Immature natural killer cell (primary cell): Measurements from ENCODE around the gene PLXDC2. TPM values are rescaled to one million over a fixed set of nuclear protein-coding genes. Genes with fewer than 3 reads are reported as not detected.

Source experiments
- DNase-seq, 3 donors: peaks; one replicate each; pipeline ENCODE4 v3.0.0; 2022; ENCODE audit warnings: mixed read lengths in 1 of 3
- H3K27ac Mint-ChIP-seq, 6 donors: one replicate each; pipeline ENCODE4 v1.8.0; 2020; ENCODE audit warnings: mixed read lengths in 6 of 6, mild to moderate bottlenecking in 5 of 6, inconsistent platforms in 4 of 6, moderate library complexity in 3 of 6
- H3K27me3 Mint-ChIP-seq, 3 donors: one replicate each; pipeline ENCODE4 v1.8.0; 2020 to 2021; ENCODE audit warnings: low read depth in 3 of 3, mild to moderate bottlenecking in 3 of 3, mixed read lengths in 3 of 3, moderate library complexity in 3 of 3, inconsistent platforms in 1 of 3
- H3K36me3 Mint-ChIP-seq, 3 donors: one replicate each; pipeline ENCODE4 v1.8.0; 2020; ENCODE audit warnings: mixed read lengths in 3 of 3, inconsistent platforms in 2 of 3, mild to moderate bottlenecking in 2 of 3
- H3K4me1 Mint-ChIP-seq, 2 donors: one replicate each; pipeline ENCODE4 v1.8.0; 2020; ENCODE audit warnings: inconsistent platforms in 2 of 2, mild to moderate bottlenecking in 2 of 2, mixed read lengths in 2 of 2, moderate library complexity in 1 of 2
- H3K4me3 Mint-ChIP-seq, 5 donors: one replicate each; pipeline ENCODE4 v1.8.0; 2020; ENCODE audit warnings: mild to moderate bottlenecking in 5 of 5, mixed read lengths in 5 of 5, inconsistent platforms in 3 of 5, moderate library complexity in 3 of 5
- H3K9me3 Mint-ChIP-seq, 6 donors: one replicate each; pipeline ENCODE4 v1.8.0; 2020; ENCODE audit warnings: mild to moderate bottlenecking in 6 of 6, mixed read lengths in 6 of 6, inconsistent platforms in 4 of 6, moderate library complexity in 3 of 6
- polyA plus RNA-seq, 3 donors: library from polyadenylated mRNA; unstranded; fragments of 300-500 nt; fragmentation: Illumina TruSeq; gene quantifications; one replicate each; pipeline ENCODE4 v1.2.3, GENCODE V29; 2021

PLXDC2 gene
- polyA plus RNA-seq, 3 donors from 2014 or later: 5.1 to 9.6 (median 9.2) TPM

DNA sequence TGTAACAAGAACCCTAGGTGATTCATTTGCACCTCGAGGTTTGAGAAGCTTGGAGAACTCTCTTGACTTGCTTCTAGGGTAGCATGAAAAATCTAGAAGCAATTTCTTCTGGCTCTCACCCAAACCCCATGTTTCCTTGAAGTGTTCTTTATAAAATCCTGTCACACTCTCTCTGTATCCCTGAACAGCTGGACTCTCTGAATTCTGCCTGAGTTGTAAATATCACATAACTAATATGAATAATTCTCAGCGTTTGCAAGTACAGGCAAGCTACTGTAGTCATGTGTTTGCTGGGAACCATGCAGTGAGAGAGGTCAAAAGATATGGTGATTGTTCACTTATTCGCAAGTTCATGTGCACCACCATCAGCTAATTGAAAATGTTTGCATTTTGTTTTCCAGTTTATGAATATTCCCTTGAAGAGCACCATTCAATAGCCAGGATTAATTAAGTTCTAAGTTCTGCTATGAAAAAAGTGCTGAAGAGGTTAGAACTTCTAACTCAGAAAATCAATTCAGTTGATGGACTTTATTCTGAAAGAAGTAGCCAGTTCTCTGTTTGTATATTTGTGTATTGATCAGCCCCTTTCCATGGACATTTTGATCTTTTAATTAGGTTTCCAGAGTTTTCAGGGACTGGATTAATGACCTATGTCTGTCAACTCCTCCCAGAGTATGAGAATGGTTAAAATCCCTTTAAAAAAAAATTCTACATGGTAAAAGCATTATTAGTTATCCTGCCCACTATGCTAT lies 243.0 kb downstream of the PLXDC2 start:
- peaks cover 0 to 2% (median 0%) of the 10 kb centered on the region in 6 donors for H3K9me3 Mint-ChIP-seq
- H3K36me3 Mint-ChIP-seq: peaks cover 0 to 7% (median 0%) of the 10 kb centered on the region in 3 donors
- H3K27me3 Mint-ChIP-seq: peaks cover 0 to 2% (median 0%) of the 10 kb centered on the region in 3 donors
- peaks cover 0 to 1% of the 10 kb centered on the region in 2 donors for H3K4me1 Mint-ChIP-seq
- H3K27ac Mint-ChIP-seq: no peak overlapping the region
- H3K4me3 Mint-ChIP-seq: no peak overlapping the region
- no peak for DNase-seq

DNA sequence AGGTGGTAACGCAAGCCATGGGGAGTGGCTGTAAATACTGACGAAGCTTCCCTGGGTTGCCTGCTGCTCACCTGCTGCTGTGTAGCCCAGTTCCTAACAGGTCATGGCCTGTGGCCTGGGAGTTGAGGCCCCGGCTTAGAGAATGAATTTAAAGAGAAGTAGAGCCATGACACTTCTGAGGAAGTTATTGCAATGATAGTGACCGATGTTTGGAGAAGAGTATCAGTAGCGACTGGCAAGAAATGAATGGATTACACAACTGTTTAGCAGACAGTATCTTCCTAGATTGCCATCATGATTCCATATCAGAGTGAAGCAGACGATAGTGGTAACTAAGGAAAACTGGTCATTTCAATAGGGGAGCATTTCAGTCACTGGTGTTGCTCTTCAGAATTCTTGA lies 249.6 kb downstream of the PLXDC2 start:
- DNase-seq: no peak
- peaks cover 0 to 2% (median 0%) of the 10 kb centered on the region in 3 donors for H3K27me3 Mint-ChIP-seq
- no peak overlapping the region for H3K4me3 Mint-ChIP-seq
- peaks cover 0 to 1% of the 10 kb centered on the region in 2 donors for H3K4me1 Mint-ChIP-seq
- no peak overlapping the region for H3K27ac Mint-ChIP-seq
- H3K36me3 Mint-ChIP-seq: peaks cover 0 to 22% (median 11%) of the 10 kb centered on the region in 3 donors
- H3K9me3 Mint-ChIP-seq: peaks cover 0 to 4% (median under 1%) of the 10 kb centered on the region in 6 donors

- Mint-ChIP-seq H3K9me3 (peaks cover 0 to 10% (median 2%) of the 10 kb centered on the region in 6 donors), H3K36me3 (peaks cover 5 to 38% (median 19%) of the 10 kb centered on the region in 3 donors), H3K27me3 (peaks cover 0 to 8% (median 0%) of the 10 kb centered on the region in 3 donors), H3K4me3 (no peak overlapping the region), H3K4me1 (no peaks in the 10 kb centered on the region), H3K27ac (no peak overlapping the region)
- DNase-seq: no peak
Measured at GRCh38 chr10:20073167-20073566, 256.9 kb downstream of the PLXDC2 start.

GRCh38 chr10:20075713-20076112 lies 259.5 kb downstream of the PLXDC2 start:
- H3K27me3 Mint-ChIP-seq: peaks cover 0 to 8% (median 0%) of the 10 kb centered on the region in 3 donors
- DNase-seq: no peak
- peak overlapping the region in 1 of 6 donors; percentile 13 for H3K27ac Mint-ChIP-seq
- no peaks in the 10 kb centered on the region for H3K4me1 Mint-ChIP-seq
- no peak overlapping the region for H3K4me3 Mint-ChIP-seq
- peaks cover 0 to 18% (median under 1%) of the 10 kb centered on the region in 6 donors for H3K9me3 Mint-ChIP-seq
- H3K36me3 Mint-ChIP-seq: peaks cover 9 to 27% (median 10%) of the 10 kb centered on the region in 3 donors

DNA sequence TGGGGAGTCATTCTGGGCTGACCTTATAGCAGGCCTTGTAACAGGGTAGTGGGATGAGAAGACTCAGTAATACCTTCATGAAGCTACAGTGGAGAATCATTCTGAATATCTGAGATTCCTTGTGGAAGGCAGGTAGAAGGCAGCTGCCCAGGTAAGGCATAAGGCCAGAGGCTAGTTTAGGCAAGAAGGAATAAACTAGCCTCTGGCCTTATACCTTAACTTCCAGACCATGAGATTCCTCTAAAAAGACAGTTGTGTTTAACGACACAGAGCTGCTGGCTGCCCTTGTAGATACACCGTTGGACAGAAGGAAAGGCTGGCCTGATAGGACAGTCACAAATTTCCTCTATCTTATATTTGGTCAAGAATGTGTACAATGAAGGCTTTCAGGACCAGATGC lies 268.2 kb downstream of the PLXDC2 start:
- Mint-ChIP-seq H3K27me3 (no peaks in the 10 kb centered on the region), H3K4me3 (no peak overlapping the region), H3K36me3 (no peaks in the 10 kb centered on the region), H3K27ac (peak overlapping the region in 1 of 6 donors; percentile 35), H3K4me1 (peaks cover 27 to 31% of the 10 kb centered on the region in 2 donors), H3K9me3 (peaks cover 0 to 8% (median 0%) of the 10 kb centered on the region in 6 donors)
- no peak for DNase-seq

- H3K36me3 Mint-ChIP-seq: no peaks in the 10 kb centered on the region
- H3K4me3 Mint-ChIP-seq: no peak overlapping the region
Measured at GRCh38 chr10:20085115-20085514, 268.9 kb downstream of the PLXDC2 start.

GRCh38 chr10:20087353-20087752 lies 271.1 kb downstream of the PLXDC2 start:
- no peak for DNase-seq
- H3K4me3 Mint-ChIP-seq: no peak overlapping the region
- H3K27ac Mint-ChIP-seq: no peak overlapping the region
- peaks cover 39 to 46% of the 10 kb centered on the region in 2 donors for H3K4me1 Mint-ChIP-seq
- no peaks in the 10 kb centered on the region for H3K27me3 Mint-ChIP-seq
- peaks cover 0 to 1% (median 0%) of the 10 kb centered on the region in 3 donors for H3K36me3 Mint-ChIP-seq
- peaks cover 0 to under 1% (median 0%) of the 10 kb centered on the region in 6 donors for H3K9me3 Mint-ChIP-seq

More at GRCh38 chr10:20085115-20085514, 268.9 kb downstream of the PLXDC2 start:
- no peaks in the 10 kb centered on the region for H3K27me3 Mint-ChIP-seq
- peaks cover 34 to 38% of the 10 kb centered on the region in 2 donors for H3K4me1 Mint-ChIP-seq
- peaks cover 0 to 1% (median 0%) of the 10 kb centered on the region in 6 donors for H3K9me3 Mint-ChIP-seq
- no peak for DNase-seq
- H3K27ac Mint-ChIP-seq: peak overlapping the region in 1 of 6 donors; percentile 28

- Mint-ChIP-seq H3K27ac (no peak overlapping the region), H3K36me3 (peaks cover 0 to 6% (median 3%) of the 10 kb centered on the region in 3 donors), H3K27me3 (no peaks in the 10 kb centered on the region), H3K4me1 (peaks cover 39 to 44% of the 10 kb centered on the region in 2 donors), H3K9me3 (peaks cover 0 to 6% (median 0%) of the 10 kb centered on the region in 6 donors), H3K4me3 (no peak overlapping the region)
- no peak for DNase-seq
Measured at GRCh38 chr10:20088061-20088701, 271.9 kb downstream of the PLXDC2 start.

- Mint-ChIP-seq H3K4me3 (peak overlapping the region in 4 of 5 donors; percentile 1 to 15 (median 5)), H3K36me3 (peaks cover 0 to 6% (median 3%) of the 10 kb centered on the region in 3 donors), H3K27me3 (no peaks in the 10 kb centered on the region), H3K4me1 (peaks cover 30 to 33% of the 10 kb centered on the region in 2 donors), H3K27ac (no peak overlapping the region), H3K9me3 (peaks cover 0 to 6% (median 0%) of the 10 kb centered on the region in 6 donors)
- peak in 2 of 3 donors; percentile 17 to 23 for DNase-seq
Measured at GRCh38 chr10:20089879-20090278, 273.6 kb downstream of the PLXDC2 start.

DNA sequence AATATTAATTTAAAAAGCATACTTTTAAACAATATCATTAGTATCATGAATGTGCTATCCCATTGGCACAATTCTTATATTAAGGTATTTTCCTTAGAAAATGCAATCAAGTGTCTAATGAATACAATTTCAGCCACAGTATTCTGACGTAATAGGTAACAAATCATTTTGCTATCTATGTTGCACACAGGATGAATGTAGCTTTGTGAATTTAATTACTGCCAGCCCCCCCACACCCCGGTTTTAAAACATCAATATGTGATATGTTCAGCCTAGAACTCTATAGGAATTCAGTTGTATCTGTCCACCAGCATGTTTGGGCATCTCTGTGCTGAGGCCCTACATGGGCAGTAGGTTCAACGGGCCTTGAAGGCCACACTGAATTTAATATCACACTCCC lies 274.6 kb downstream of the PLXDC2 start:
- no peak overlapping the region for H3K4me3 Mint-ChIP-seq
- peaks cover 0 to 6% (median 0%) of the 10 kb centered on the region in 6 donors for H3K9me3 Mint-ChIP-seq
- no peaks in the 10 kb centered on the region for H3K27me3 Mint-ChIP-seq
- no peak for DNase-seq
- peaks cover 5 to 6% (median 6%) of the 10 kb centered on the region in 3 donors for H3K36me3 Mint-ChIP-seq
- no peak overlapping the region for H3K27ac Mint-ChIP-seq
- H3K4me1 Mint-ChIP-seq: peaks cover 21 to 24% of the 10 kb centered on the region in 2 donors

GRCh38 chr10:20091698-20092097 lies 275.5 kb downstream of the PLXDC2 start:
- no peak for DNase-seq
- H3K4me1 Mint-ChIP-seq: peaks cover 17 to 21% of the 10 kb centered on the region in 2 donors
- peaks cover 0 to 6% (median 0%) of the 10 kb centered on the region in 6 donors for H3K9me3 Mint-ChIP-seq
- no peak overlapping the region for H3K4me3 Mint-ChIP-seq
- H3K36me3 Mint-ChIP-seq: peaks cover 5 to 6% (median 6%) of the 10 kb centered on the region in 3 donors
- H3K27ac Mint-ChIP-seq: no peak overlapping the region
- H3K27me3 Mint-ChIP-seq: peaks cover 1 to 3% (median 3%) of the 10 kb centered on the region in 3 donors

DNA sequence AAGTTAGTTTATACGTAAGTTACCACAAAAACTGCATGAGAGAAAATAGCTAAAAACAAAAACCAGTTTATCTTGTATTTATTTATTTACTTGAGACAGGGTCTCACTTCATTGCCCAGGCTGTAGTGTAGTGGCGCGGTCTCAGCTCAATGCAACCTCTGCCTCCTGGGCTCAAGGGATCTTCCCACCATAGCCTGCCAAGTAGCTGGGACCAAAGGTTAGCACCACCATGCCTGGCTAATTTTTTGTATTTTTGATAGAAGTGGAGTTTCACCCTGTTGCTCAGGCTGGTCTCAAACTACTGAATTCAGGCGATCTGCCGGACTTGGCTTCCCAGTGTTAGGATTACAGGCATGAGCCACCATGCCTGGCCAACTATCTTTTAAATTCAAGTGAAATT lies 277.4 kb downstream of the PLXDC2 start:
- H3K4me3 Mint-ChIP-seq: no peak overlapping the region
- no peak overlapping the region for H3K27ac Mint-ChIP-seq
- H3K27me3 Mint-ChIP-seq: peaks cover 1 to 3% (median 3%) of the 10 kb centered on the region in 3 donors
- H3K36me3 Mint-ChIP-seq: peaks cover 5 to 6% (median 6%) of the 10 kb centered on the region in 3 donors
- peaks cover 0 to 6% (median 0%) of the 10 kb centered on the region in 6 donors for H3K9me3 Mint-ChIP-seq
- H3K4me1 Mint-ChIP-seq: peaks cover 17 to 21% of the 10 kb centered on the region in 2 donors
- DNase-seq: no peak

DNA sequence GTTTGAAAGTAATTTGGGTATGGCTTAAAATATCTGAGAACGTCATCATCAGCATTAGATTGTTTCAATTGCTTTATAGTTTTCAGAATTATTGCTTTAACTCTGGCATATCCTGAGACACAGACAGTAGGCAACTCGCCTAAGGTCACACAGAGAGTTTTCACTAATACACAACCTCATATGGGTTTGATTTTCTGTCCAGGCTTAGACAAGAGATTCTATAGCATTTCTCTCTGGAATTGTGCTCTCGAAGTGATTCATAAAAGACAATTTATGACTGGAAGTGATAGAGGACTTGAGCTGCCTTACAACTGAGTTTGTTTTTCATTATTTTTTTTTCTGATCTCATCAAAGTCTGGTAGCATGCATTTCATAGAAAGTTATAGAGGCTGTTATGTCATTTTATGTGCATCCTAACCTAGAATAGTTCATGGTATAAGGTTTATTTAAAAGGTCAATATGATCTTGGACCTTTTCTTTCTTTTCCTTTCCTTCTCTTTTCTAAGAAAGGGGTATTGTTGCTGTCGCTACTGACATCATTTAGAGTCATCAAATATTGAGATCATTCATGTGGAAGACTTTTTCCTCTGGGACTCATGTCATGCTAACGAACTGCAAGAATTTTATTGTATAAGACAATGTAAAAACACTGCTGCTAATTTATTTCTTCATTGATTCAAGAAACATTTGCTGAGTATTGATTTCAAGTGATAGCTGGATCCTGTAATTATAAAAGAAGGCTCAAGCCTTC lies 278.2 kb downstream of the PLXDC2 start:
- H3K9me3 Mint-ChIP-seq: peaks cover 0 to 6% (median 0%) of the 10 kb centered on the region in 6 donors
- peaks cover 12 to 17% of the 10 kb centered on the region in 2 donors for H3K4me1 Mint-ChIP-seq
- H3K4me3 Mint-ChIP-seq: no peak overlapping the region
- DNase-seq: no peak
- peaks cover 5 to 6% (median 6%) of the 10 kb centered on the region in 3 donors for H3K36me3 Mint-ChIP-seq
- peaks cover 1 to 3% (median 3%) of the 10 kb centered on the region in 3 donors for H3K27me3 Mint-ChIP-seq
- no peak overlapping the region for H3K27ac Mint-ChIP-seq
